GM18909 (cell line): ENCODE data around the gene PIAS1.
A peak's percentile ranks its signal among the peaks of the same experiment; 100 is the strongest.
"Not testable (repeated sequence)": the region's sequence is repeated elsewhere in the genome, so short reads cannot be mapped to it uniquely, and the experiment has no call there.

Experiments
- ATAC-seq: cut with Tn5 transposase; IDR thresholded peaks from one replicate; pipeline ENCODE4 v1.9.1; 2021; ENCODE audit warnings: mild to moderate bottlenecking; ENCODE audit not compliant: unreplicated experiment, poor library complexity

Gene PIAS1

GRCh38 chr15:68229386-68230156, 175.5 kb downstream of the PIAS1 start, which contains the start of gene CLN6:
CLN6 (minus strand) TSS chr15:68229728; CDS start chr15:68229584, 144 bp downstream.
- peak; percentile 75 for ATAC-seq

- no peak for ATAC-seq
Measured at GRCh38 chr15:68230157-68231100, 176.3 kb downstream of the PIAS1 start.

GRCh38 chr15:68231102-68231818, 177.1 kb downstream of the PIAS1 start:
- ATAC-seq: no peak

- no peak for ATAC-seq
Measured at GRCh38 chr15:68232449-68232848, 178.3 kb downstream of the PIAS1 start.

GRCh38 chr15:68232937-68233336, 178.8 kb downstream of the PIAS1 start:
- no peak for ATAC-seq

GRCh38 chr15:68234060-68234459, 179.9 kb downstream of the PIAS1 start:
- ATAC-seq: no peak

GRCh38 chr15:68234520-68234919, 180.4 kb downstream of the PIAS1 start:
- ATAC-seq: not testable (repeated sequence)

GRCh38 chr15:68235022-68235421, 180.9 kb downstream of the PIAS1 start:
- no peak for ATAC-seq

- no peak for ATAC-seq
Measured at GRCh38 chr15:68239025-68239424, 184.9 kb downstream of the PIAS1 start.

- no peak for ATAC-seq
Measured at GRCh38 chr15:68241088-68241935, 187.2 kb downstream of the PIAS1 start.
